ENCODE measurements around the gene GRM5.
"Not testable (repeated sequence)": the region's sequence is repeated elsewhere in the genome, so short reads cannot be mapped to it uniquely, and the experiment has no call there.

GRM5 gene

GRCh38 chr11:88947843-88948572, 117.8 kb downstream of the GRM5 start:
- DNase-seq; H3K27ac ChIP-seq (ENCODE audit: insufficient read depth in 1 of 2, low read depth in 1 of 2, low read length in 2 of 2, poor library complexity in 1 of 2, severe bottlenecking in 2 of 2); H3K4me1 ChIP-seq (ENCODE audit: control extremely low read depth in 1 of 4, control insufficient read depth in 4 of 4, insufficient read depth in 4 of 4, low read length in 3 of 4); H3K36me3 ChIP-seq (ENCODE audit: control insufficient read depth in 4 of 4, insufficient read depth in 4 of 4, low read length in 3 of 4); H3K4me3 ChIP-seq (ENCODE audit: control insufficient read depth in 1 of 7, extremely low read depth in 1 of 7, insufficient read depth in 4 of 7, low read depth in 2 of 7, low read length in 6 of 7); H3K9me3 ChIP-seq (ENCODE audit: control extremely low read depth in 1 of 5, control insufficient read depth in 4 of 5, insufficient read depth in 2 of 5, low read depth in 1 of 5, low read length in 4 of 5); POLR2A ChIA-PET; H3K27me3 ChIP-seq (replicated peaks in 2 of 5; ENCODE audit: control insufficient read depth in 4 of 5, insufficient read depth in 5 of 5, low read length in 4 of 5); CTCF ChIA-PET: not testable (repeated sequence)
- WGBS (ENCODE audit: insufficient coverage) = 92% methylated on average over 2 of the region's 6 CpGs

GRCh38 chr11:88929665-88930064, 136.1 kb downstream of the GRM5 start:
- 20% methylated on average over 1 of the region's 1 CpG for WGBS (ENCODE audit: insufficient coverage)
- H3K27ac ChIP-seq (ENCODE audit: insufficient read depth in 1 of 2, low read depth in 1 of 2, low read length in 2 of 2, poor library complexity in 1 of 2, severe bottlenecking in 2 of 2); H3K9me3 ChIP-seq (ENCODE audit: control extremely low read depth in 1 of 5, control insufficient read depth in 4 of 5, insufficient read depth in 2 of 5, low read depth in 1 of 5, low read length in 4 of 5); H3K36me3 ChIP-seq (ENCODE audit: control insufficient read depth in 4 of 4, insufficient read depth in 4 of 4, low read length in 3 of 4); DNase-seq; CTCF ChIA-PET; POLR2A ChIA-PET; H3K4me3 ChIP-seq (ENCODE audit: control insufficient read depth in 1 of 7, extremely low read depth in 1 of 7, insufficient read depth in 4 of 7, low read depth in 2 of 7, low read length in 6 of 7); H3K27me3 ChIP-seq (replicated peaks in 2 of 5; ENCODE audit: control insufficient read depth in 4 of 5, insufficient read depth in 5 of 5, low read length in 4 of 5); H3K4me1 ChIP-seq (ENCODE audit: control extremely low read depth in 1 of 4, control insufficient read depth in 4 of 4, insufficient read depth in 4 of 4, low read length in 3 of 4): not testable (repeated sequence)

DNA sequence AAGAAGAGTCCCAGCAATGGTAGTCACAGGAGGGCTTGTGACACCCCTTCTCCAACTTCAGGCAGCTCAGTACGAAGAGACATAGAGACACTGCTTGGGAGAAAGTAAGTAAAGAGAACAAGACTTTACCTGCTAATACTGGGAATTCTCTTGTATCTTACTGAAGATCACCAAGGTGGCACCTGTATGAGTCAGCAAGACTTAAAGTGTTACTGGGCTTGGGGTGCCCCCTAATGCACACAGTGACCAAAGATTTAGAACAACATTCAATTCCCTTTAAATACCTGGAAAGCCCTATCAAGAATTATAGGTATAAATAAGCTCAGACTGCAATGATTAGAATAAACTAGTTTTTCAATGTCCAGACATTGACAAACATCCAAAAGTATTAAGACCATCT, 148.7 kb downstream of the GRM5 start:
- WGBS (ENCODE audit: insufficient coverage) = no CpG with 5 or more reads among the region's 1 CpG
- POLR2A ChIA-PET = not testable (repeated sequence)

DNA sequence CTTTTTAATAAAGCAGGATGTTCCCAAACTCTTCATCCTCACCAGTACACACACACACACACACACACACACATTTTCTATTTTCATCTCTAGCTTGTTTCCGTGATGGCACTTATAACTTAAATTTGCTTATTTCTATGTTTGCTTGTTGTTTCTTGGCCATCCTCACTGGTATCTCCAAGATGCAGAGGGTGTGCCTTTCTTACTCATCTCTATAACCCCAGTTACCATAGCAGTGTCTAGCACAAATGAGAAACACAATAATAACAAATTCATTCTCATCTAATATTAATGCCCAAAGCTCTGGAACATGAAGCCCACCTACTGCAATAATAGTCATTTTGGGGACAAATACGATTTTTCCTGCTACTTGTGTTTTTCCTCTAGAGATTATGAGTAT, 156.3 kb downstream of the GRM5 start:
- Histone ChIP-seq H3K4me1 (ENCODE audit: control extremely low read depth in 1 of 4, control insufficient read depth in 4 of 4, insufficient read depth in 4 of 4, low read length in 3 of 4) (no peaks in the 10 kb centered on the region), H3K9me3 (ENCODE audit: control extremely low read depth in 1 of 5, control insufficient read depth in 4 of 5, insufficient read depth in 2 of 5, low read depth in 1 of 5, low read length in 4 of 5) (peaks cover 0 to 1% (median 0%) of the 10 kb centered on the region in 5 experiments), H3K4me3 (ENCODE audit: control insufficient read depth in 1 of 7, extremely low read depth in 1 of 7, insufficient read depth in 4 of 7, low read depth in 2 of 7, low read length in 6 of 7) (no peak overlapping the region), H3K27me3 (replicated peaks in 2 of 5; ENCODE audit: control insufficient read depth in 4 of 5, insufficient read depth in 5 of 5, low read length in 4 of 5) (no peaks in the 10 kb centered on the region), H3K27ac (ENCODE audit: insufficient read depth in 1 of 2, low read depth in 1 of 2, low read length in 2 of 2, poor library complexity in 1 of 2, severe bottlenecking in 2 of 2) (no peak overlapping the region), H3K36me3 (ENCODE audit: control insufficient read depth in 4 of 4, insufficient read depth in 4 of 4, low read length in 3 of 4) (no peaks in the 10 kb centered on the region)
- POLR2A ChIA-PET = no interaction called here
- no CpG with 5 or more reads among the region's 2 CpGs for WGBS (ENCODE audit: insufficient coverage)
- CTCF ChIA-PET = no interaction called here
- DNase-seq = no peak

More for the DNA sequence above, 148.7 kb downstream of the GRM5 start:
- H3K27ac ChIP-seq (ENCODE audit: insufficient read depth in 1 of 2, low read depth in 1 of 2, low read length in 2 of 2, poor library complexity in 1 of 2, severe bottlenecking in 2 of 2); H3K4me3 ChIP-seq (ENCODE audit: control insufficient read depth in 1 of 7, extremely low read depth in 1 of 7, insufficient read depth in 4 of 7, low read depth in 2 of 7, low read length in 6 of 7); DNase-seq; H3K36me3 ChIP-seq (ENCODE audit: control insufficient read depth in 4 of 4, insufficient read depth in 4 of 4, low read length in 3 of 4); H3K4me1 ChIP-seq (ENCODE audit: control extremely low read depth in 1 of 4, control insufficient read depth in 4 of 4, insufficient read depth in 4 of 4, low read length in 3 of 4); CTCF ChIA-PET; H3K27me3 ChIP-seq (replicated peaks in 2 of 5; ENCODE audit: control insufficient read depth in 4 of 5, insufficient read depth in 5 of 5, low read length in 4 of 5); H3K9me3 ChIP-seq (ENCODE audit: control extremely low read depth in 1 of 5, control insufficient read depth in 4 of 5, insufficient read depth in 2 of 5, low read depth in 1 of 5, low read length in 4 of 5): not testable (repeated sequence)

DNA sequence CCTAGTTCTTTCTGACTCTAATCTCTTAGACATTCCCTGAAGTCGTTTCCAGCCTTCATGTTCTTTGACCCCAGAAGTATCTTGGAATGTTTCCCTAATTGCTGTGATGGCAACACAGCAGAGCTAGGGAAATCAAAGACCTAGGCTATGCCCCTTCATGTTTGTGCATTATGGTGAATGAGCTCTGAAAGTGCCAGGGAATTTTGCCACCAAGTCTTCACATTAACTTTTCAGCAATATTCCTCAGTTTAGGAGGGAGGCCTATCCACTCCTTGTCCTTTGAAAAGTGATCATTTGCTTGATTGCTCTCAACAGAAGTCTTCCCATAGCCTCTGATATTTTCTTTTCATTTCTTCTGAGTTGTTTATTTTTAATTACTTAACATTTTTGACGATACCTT, 164.3 kb downstream of the GRM5 start:
- H3K27me3 ChIP-seq (replicated peaks in 2 of 5; ENCODE audit: control insufficient read depth in 4 of 5, insufficient read depth in 5 of 5, low read length in 4 of 5); H3K27ac ChIP-seq (ENCODE audit: insufficient read depth in 1 of 2, low read depth in 1 of 2, low read length in 2 of 2, poor library complexity in 1 of 2, severe bottlenecking in 2 of 2); H3K4me1 ChIP-seq (ENCODE audit: control extremely low read depth in 1 of 4, control insufficient read depth in 4 of 4, insufficient read depth in 4 of 4, low read length in 3 of 4); POLR2A ChIA-PET; DNase-seq; CTCF ChIA-PET; H3K9me3 ChIP-seq (ENCODE audit: control extremely low read depth in 1 of 5, control insufficient read depth in 4 of 5, insufficient read depth in 2 of 5, low read depth in 1 of 5, low read length in 4 of 5); H3K4me3 ChIP-seq (ENCODE audit: control insufficient read depth in 1 of 7, extremely low read depth in 1 of 7, insufficient read depth in 4 of 7, low read depth in 2 of 7, low read length in 6 of 7); H3K36me3 ChIP-seq (ENCODE audit: control insufficient read depth in 4 of 4, insufficient read depth in 4 of 4, low read length in 3 of 4): not testable (repeated sequence)
- 100% methylated on average over 2 of the region's 2 CpGs for WGBS (ENCODE audit: insufficient coverage)

DNA sequence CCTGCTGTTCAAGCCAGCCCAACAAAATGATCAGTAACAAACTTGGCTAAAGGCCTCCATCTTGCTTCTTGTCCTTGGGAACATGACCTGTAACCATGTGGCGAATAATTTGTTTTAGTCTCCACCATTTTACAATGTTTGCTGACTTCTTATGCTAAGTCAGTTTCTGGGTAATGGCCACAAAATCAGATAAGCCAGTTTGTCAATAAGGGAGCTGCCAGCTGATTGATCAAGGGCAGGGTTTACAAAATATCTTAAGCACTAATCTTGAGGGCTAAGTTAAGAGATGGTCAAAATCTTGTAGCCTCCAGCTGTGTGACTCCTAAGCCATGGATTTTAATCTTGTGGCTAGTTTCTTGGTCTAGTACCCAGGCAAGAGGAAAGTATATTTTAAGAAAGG, 176.9 kb downstream of the GRM5 start:
- CTCF ChIA-PET; H3K27me3 ChIP-seq (replicated peaks in 2 of 5; ENCODE audit: control insufficient read depth in 4 of 5, insufficient read depth in 5 of 5, low read length in 4 of 5); H3K27ac ChIP-seq (ENCODE audit: insufficient read depth in 1 of 2, low read depth in 1 of 2, low read length in 2 of 2, poor library complexity in 1 of 2, severe bottlenecking in 2 of 2); POLR2A ChIA-PET; H3K36me3 ChIP-seq (ENCODE audit: control insufficient read depth in 4 of 4, insufficient read depth in 4 of 4, low read length in 3 of 4); DNase-seq; H3K4me3 ChIP-seq (ENCODE audit: control insufficient read depth in 1 of 7, extremely low read depth in 1 of 7, insufficient read depth in 4 of 7, low read depth in 2 of 7, low read length in 6 of 7); H3K4me1 ChIP-seq (ENCODE audit: control extremely low read depth in 1 of 4, control insufficient read depth in 4 of 4, insufficient read depth in 4 of 4, low read length in 3 of 4); H3K9me3 ChIP-seq (ENCODE audit: control extremely low read depth in 1 of 5, control insufficient read depth in 4 of 5, insufficient read depth in 2 of 5, low read depth in 1 of 5, low read length in 4 of 5): not testable (repeated sequence)
- WGBS (ENCODE audit: insufficient coverage) = 92% methylated on average over 1 of the region's 1 CpG

DNA sequence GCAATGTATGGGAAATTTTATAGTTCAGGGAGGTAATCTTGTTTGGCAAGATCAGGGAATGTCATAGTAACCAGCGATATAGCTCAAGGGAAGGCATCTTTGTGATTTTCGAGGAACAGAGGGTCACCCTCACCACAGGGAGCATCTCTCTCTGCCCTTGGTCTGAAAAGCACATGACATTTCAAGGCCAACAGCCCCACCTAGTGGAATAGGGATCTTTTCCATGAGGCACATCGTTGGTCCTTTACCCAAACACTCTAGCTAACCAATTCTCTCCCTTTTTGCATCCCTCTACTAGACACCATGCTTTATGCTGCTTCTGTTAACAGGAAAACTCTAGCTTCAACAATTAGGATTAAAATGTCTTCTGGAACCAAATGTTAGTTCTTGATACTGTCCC, 179.0 kb downstream of the GRM5 start:
- Histone ChIP-seq H3K4me3 (ENCODE audit: control insufficient read depth in 1 of 7, extremely low read depth in 1 of 7, insufficient read depth in 4 of 7, low read depth in 2 of 7, low read length in 6 of 7) (no peak overlapping the region), H3K9me3 (ENCODE audit: control extremely low read depth in 1 of 5, control insufficient read depth in 4 of 5, insufficient read depth in 2 of 5, low read depth in 1 of 5, low read length in 4 of 5) (peaks cover 0 to 7% (median 0%) of the 10 kb centered on the region in 5 experiments), H3K27me3 (replicated peaks in 2 of 5; ENCODE audit: control insufficient read depth in 4 of 5, insufficient read depth in 5 of 5, low read length in 4 of 5) (no peaks in the 10 kb centered on the region), H3K27ac (ENCODE audit: insufficient read depth in 1 of 2, low read depth in 1 of 2, low read length in 2 of 2, poor library complexity in 1 of 2, severe bottlenecking in 2 of 2) (no peak overlapping the region), H3K36me3 (ENCODE audit: control insufficient read depth in 4 of 4, insufficient read depth in 4 of 4, low read length in 3 of 4) (no peaks in the 10 kb centered on the region), H3K4me1 (ENCODE audit: control extremely low read depth in 1 of 4, control insufficient read depth in 4 of 4, insufficient read depth in 4 of 4, low read length in 3 of 4) (no peaks in the 10 kb centered on the region)
- POLR2A ChIA-PET = no interaction called here
- no peak for DNase-seq
- CTCF ChIA-PET = no interaction called here
- 57% methylated on average over 3 of the region's 3 CpGs for WGBS (ENCODE audit: insufficient coverage)

Data from common myeloid progenitor, CD34-positive (primary cell).